ENCODE results near the gene TRIP4. TPM values are rescaled to one million over a fixed set of nuclear protein-coding genes. Genes with fewer than 3 reads are reported as not detected.

The TRIP4 gene
- polyA plus RNA-seq, 3 donors = 23.0 to 40.1 (median 35.6) TPM

DNA sequence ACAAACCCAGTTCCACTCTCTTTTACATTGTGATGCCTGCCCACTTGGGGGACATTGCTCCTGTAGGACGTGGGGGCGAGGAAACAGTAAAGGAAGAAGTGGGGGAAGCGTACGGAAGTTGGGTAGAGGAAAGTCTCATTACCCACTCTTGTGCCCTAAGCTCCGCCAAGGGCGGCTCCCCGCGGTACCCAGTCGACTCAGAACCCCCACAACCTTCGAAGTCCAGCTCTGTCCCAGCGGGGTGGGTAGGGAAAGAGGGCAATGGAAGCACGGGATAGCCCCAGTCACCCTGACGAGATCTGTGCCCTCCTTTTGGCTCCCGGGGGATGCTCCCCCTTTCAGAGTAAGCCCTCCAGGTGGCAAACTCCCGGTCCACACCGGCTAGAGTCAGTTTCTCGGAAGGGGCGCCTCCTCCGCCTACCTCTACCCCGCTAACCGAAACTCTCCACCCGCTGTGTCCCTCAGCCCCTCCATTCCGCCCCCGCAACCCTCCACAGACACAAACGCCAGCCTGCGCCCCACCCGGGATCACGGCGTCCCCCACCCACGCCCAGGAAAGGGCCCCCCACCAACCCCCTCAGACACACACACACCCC is 32.2 kb upstream of the TRIP4 start:
- 0% methylated on average over 17 of the region's 30 CpGs for WGBS (ENCODE audit: insufficient coverage)
- Histone ChIP-seq H2AFZ (ENCODE audit: insufficient read depth, low read depth, low read length, poor library complexity, severe bottlenecking) (peak overlapping the region; percentile 90), H3K9ac (ENCODE audit: insufficient read depth, low read length, poor library complexity, severe bottlenecking) (peak overlapping the region; percentile 81), H4K20me1 (ENCODE audit: insufficient read depth, low read length) (peaks cover 20% of the 10 kb centered on the region), H3K27me3 (ENCODE audit: control insufficient read depth in 2 of 2, insufficient read depth in 2 of 2, low read length in 2 of 2) (no peaks in the 10 kb centered on the region), H3K4me2 (replicated peaks; ENCODE audit: extremely low read depth, low read length, poor library complexity, severe bottlenecking) (peak overlapping the region; percentile 94), H3K36me3 (replicated peaks in 1 of 2; ENCODE audit: control insufficient read depth in 1 of 2, insufficient read depth in 2 of 2, low read length in 2 of 2) (peaks cover 0 to under 1% of the 10 kb centered on the region in 2 donors), H3K4me3 (replicated peaks in 1 of 3; ENCODE audit: low read depth in 2 of 3, low read length in 3 of 3) (peak overlapping the region; percentile 93 to 98 (median 95)), H3K27ac (ENCODE audit: low read depth in 1 of 2, low read length in 2 of 2) (peak overlapping the region; percentile 34 to 78), H3K79me2 (ENCODE audit: insufficient read depth, low read length) (peaks cover 54% of the 10 kb centered on the region), H3K4me1 (ENCODE audit: control insufficient read depth in 1 of 2, insufficient read depth in 2 of 2, low read length in 2 of 2) (peaks cover 9 to 13% of the 10 kb centered on the region in 2 donors), H3K9me3 (replicated peaks in 1 of 2; ENCODE audit: control insufficient read depth in 1 of 2, insufficient read depth in 1 of 2, low read length in 2 of 2) (no peaks in the 10 kb centered on the region)
- peak in 2 of 3 donors; percentile 9 to 19 for DNase-seq
- intact Hi-C loops (cut with micrococcal nuclease) = loop anchor here in 1 of 2 donors (10.0 kb wide), 2 partner anchors 151 to 191 kb away; partner anchors contain the start of gene PPIB
- Mint-ChIP-seq H3K9me3 (peaks cover 0 to 4% (median 0%) of the 10 kb centered on the region in 7 donors), H3K4me3 (peak overlapping the region; percentile 96 to 97), H3K27me3 (ENCODE audit: low read depth in 3 of 3) (no peaks in the 10 kb centered on the region), H3K36me3 (peaks cover 0 to 3% of the 10 kb centered on the region in 2 donors), H3K27ac (peak overlapping the region; percentile 79 to 93 (median 90)), H3K4me1 (peaks cover 13% of the 10 kb centered on the region)
- TF ChIP-seq, protein P1, sequence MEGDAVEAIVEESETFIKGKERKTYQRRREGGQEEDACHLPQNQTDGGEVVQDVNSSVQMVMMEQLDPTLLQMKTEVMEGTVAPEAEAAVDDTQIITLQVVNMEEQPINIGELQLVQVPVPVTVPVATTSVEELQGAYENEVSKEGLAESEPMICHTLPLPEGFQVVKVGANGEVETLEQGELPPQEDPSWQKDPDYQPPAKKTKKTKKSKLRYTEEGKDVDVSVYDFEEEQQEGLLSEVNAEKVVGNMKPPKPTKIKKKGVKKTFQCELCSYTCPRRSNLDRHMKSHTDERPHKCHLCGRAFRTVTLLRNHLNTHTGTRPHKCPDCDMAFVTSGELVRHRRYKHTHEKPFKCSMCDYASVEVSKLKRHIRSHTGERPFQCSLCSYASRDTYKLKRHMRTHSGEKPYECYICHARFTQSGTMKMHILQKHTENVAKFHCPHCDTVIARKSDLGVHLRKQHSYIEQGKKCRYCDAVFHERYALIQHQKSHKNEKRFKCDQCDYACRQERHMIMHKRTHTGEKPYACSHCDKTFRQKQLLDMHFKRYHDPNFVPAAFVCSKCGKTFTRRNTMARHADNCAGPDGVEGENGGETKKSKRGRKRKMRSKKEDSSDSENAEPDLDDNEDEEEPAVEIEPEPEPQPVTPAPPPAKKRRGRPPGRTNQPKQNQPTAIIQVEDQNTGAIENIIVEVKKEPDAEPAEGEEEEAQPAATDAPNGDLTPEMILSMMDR (IDR thresholded peaks at IDR 0.05) = no peak

GRCh38 chr15:64355944-64356709 is 31.5 kb upstream of the TRIP4 start, which contains the start of gene CSNK1G1:
Gene CSNK1G1 (minus strand): TSS chr15:64356173. CDS start chr15:64300499, 55,674 bp downstream.
- peaks cover 47% of the 10 kb centered on the region for H3K79me2 ChIP-seq (ENCODE audit: insufficient read depth, low read length)
- Mint-ChIP-seq H3K9me3 (peaks cover 0 to 4% (median 0%) of the 10 kb centered on the region in 7 donors), H3K27ac (peak within 1 kb of the TSS; percentile 79 to 95 (median 90)), H3K36me3 (no peaks in the 10 kb centered on the region), H3K4me1 (peaks cover 13% of the 10 kb centered on the region), H3K27me3 (ENCODE audit: low read depth in 3 of 3) (no peaks in the 10 kb centered on the region), H3K4me3 (peak within 1 kb of the TSS; percentile 96 to 97)
- peaks cover 13% of the 10 kb centered on the region for H4K20me1 ChIP-seq (ENCODE audit: insufficient read depth, low read length)
- H3K4me3 ChIP-seq (replicated peaks in 1 of 3; ENCODE audit: low read depth in 2 of 3, low read length in 3 of 3) = peak within 1 kb of the TSS; percentile 93 to 98 (median 95)
- peaks cover 9 to 13% of the 10 kb centered on the region in 2 donors for H3K4me1 ChIP-seq (ENCODE audit: control insufficient read depth in 1 of 2, insufficient read depth in 2 of 2, low read length in 2 of 2)
- peak within 1 kb of the TSS; percentile 94 for H3K4me2 ChIP-seq (replicated peaks; ENCODE audit: extremely low read depth, low read length, poor library complexity, severe bottlenecking)
- H3K27ac ChIP-seq (ENCODE audit: low read depth in 1 of 2, low read length in 2 of 2) = peak within 1 kb of the TSS; percentile 34 to 78
- H3K27me3 ChIP-seq (ENCODE audit: control insufficient read depth in 2 of 2, insufficient read depth in 2 of 2, low read length in 2 of 2) = no peaks in the 10 kb centered on the region
- under 1% methylated on average over 33 of the region's 42 CpGs for WGBS (ENCODE audit: insufficient coverage)
- H3K9ac ChIP-seq (ENCODE audit: insufficient read depth, low read length, poor library complexity, severe bottlenecking) = peak within 1 kb of the TSS; percentile 81
- H3K36me3 ChIP-seq (replicated peaks in 1 of 2; ENCODE audit: control insufficient read depth in 1 of 2, insufficient read depth in 2 of 2, low read length in 2 of 2) = no peaks in the 10 kb centered on the region
- peak; percentile 88 to 95 (median 92) for DNase-seq
- TF ChIP-seq, protein P1 (IDR thresholded peaks at IDR 0.05) = peak; percentile 56
- intact Hi-C loops (cut with micrococcal nuclease) = loop anchor here in 1 of 2 donors (10.0 kb wide), 2 partner anchors 151 to 191 kb away; partner anchors contain the start of gene PPIB
- peak within 1 kb of the TSS; percentile 90 for H2AFZ ChIP-seq (ENCODE audit: insufficient read depth, low read depth, low read length, poor library complexity, severe bottlenecking)
- no peaks in the 10 kb centered on the region for H3K9me3 ChIP-seq (replicated peaks in 1 of 2; ENCODE audit: control insufficient read depth in 1 of 2, insufficient read depth in 1 of 2, low read length in 2 of 2)

Measured in CD14-positive monocyte (primary cell).